RWPE2 (cell line): ENCODE results near the gene SLC26A3.

Experiments
- ATAC-seq: fragments of 200-7000 bp; cut with Tn5 transposase; 3 replicates; pipeline ENCODE4 v1.9.1; 2021; ENCODE audit warnings: low read depth
- DNase-seq: peaks from one replicate; pipeline ENCODE4 v3.0.0-alpha.2; 2020; ENCODE audit warnings: low spot score
- H3K27ac ChIP-seq: fragments of 450-650 bp; 2 replicates; pipeline ENCODE4 v1.5.1; 2017; ENCODE audit warnings: mild to moderate bottlenecking; ENCODE audit not compliant: poor library complexity, severe bottlenecking
- H3K27me3 ChIP-seq: fragments of 250-450 bp; sonication (Bioruptor Pico); 2 replicates; pipeline ENCODE4 v1.5.1; 2021; ENCODE audit warnings: mild to moderate bottlenecking, moderate library complexity; ENCODE audit not compliant: insufficient read depth, poor library complexity, severe bottlenecking
- H3K36me3 ChIP-seq: fragments of 250-450 bp; sonication (Bioruptor Pico); 2 replicates; pipeline ENCODE4 v1.5.1; 2020; ENCODE audit warnings: low read depth, mild to moderate bottlenecking, moderate library complexity
- H3K4me1 ChIP-seq: fragments of 250-450 bp; sonication (Bioruptor Pico); 2 replicates; pipeline ENCODE4 v1.5.1; 2021; ENCODE audit warnings: mild to moderate bottlenecking, moderate library complexity; ENCODE audit not compliant: insufficient read depth, poor library complexity, severe bottlenecking
- H3K4me3 ChIP-seq: fragments of 250-450 bp; sonication (Bioruptor Pico); 2 replicates; pipeline ENCODE4 v1.5.1; 2021; ENCODE audit warnings: mild to moderate bottlenecking, moderate library complexity; ENCODE audit not compliant: severe bottlenecking
- H3K9me3 ChIP-seq: fragments of 250-450 bp; sonication (Bioruptor Pico); 2 replicates; pipeline ENCODE4 v1.5.1; 2021; ENCODE audit warnings: mild to moderate bottlenecking, moderate library complexity; ENCODE audit not compliant: severe bottlenecking
- TF ChIP-seq, protein P1 (sequence below): fragments of 450-650 bp; IDR thresholded peaks from one replicate; pipeline ENCODE4 v1.5.1; 2017; ENCODE audit warnings: mild to moderate bottlenecking, moderate library complexity; ENCODE audit not compliant: poor library complexity, severe bottlenecking

The SLC26A3 gene

DNA sequence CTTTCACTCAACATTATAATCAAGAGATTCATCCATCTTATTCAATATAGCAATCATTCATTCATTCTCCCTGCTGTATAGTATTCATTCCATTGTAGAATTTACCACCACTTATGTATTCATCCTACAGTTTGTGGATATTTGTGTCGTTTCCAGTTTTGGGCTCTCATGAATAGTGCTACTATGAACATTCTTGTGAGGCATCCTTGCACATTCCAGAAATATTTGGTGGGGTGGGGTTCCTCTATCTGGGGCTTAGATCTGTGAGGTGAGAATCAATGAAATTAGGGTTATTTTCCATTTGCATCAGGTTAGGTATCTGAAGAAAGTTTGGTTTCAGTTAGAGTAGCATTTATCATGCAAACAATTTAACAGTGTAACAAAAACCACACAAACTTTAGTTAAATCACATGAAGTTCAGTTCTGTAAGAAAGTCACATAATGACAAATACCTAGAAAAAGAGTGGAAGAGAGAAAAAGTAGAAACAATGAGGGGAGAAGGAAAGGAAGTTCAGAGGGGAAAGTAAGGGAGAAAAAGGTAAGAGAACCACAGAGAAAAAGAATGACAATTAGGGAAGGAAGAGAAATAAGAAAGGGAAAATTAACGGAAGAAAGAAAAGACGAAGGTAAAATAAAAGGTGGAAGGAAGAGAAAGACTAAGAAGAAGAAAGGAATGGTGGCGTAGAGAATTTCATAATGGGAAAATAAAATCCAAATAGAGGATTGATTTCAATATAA is 84.4 kb downstream of the SLC26A3 start:
- H3K4me3 ChIP-seq = no peak overlapping the region
- H3K9me3 ChIP-seq = no peaks in the 10 kb centered on the region
- H3K27me3 ChIP-seq = no peaks in the 10 kb centered on the region
- ATAC-seq = no peak; the same call in 2 of the 3 replicates
- TF ChIP-seq, protein P1, sequence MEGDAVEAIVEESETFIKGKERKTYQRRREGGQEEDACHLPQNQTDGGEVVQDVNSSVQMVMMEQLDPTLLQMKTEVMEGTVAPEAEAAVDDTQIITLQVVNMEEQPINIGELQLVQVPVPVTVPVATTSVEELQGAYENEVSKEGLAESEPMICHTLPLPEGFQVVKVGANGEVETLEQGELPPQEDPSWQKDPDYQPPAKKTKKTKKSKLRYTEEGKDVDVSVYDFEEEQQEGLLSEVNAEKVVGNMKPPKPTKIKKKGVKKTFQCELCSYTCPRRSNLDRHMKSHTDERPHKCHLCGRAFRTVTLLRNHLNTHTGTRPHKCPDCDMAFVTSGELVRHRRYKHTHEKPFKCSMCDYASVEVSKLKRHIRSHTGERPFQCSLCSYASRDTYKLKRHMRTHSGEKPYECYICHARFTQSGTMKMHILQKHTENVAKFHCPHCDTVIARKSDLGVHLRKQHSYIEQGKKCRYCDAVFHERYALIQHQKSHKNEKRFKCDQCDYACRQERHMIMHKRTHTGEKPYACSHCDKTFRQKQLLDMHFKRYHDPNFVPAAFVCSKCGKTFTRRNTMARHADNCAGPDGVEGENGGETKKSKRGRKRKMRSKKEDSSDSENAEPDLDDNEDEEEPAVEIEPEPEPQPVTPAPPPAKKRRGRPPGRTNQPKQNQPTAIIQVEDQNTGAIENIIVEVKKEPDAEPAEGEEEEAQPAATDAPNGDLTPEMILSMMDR = no peak
- DNase-seq = no peak
- H3K36me3 ChIP-seq = no peaks in the 10 kb centered on the region
- H3K27ac ChIP-seq = no peak overlapping the region
- H3K4me1 ChIP-seq = no peaks in the 10 kb centered on the region

DNA sequence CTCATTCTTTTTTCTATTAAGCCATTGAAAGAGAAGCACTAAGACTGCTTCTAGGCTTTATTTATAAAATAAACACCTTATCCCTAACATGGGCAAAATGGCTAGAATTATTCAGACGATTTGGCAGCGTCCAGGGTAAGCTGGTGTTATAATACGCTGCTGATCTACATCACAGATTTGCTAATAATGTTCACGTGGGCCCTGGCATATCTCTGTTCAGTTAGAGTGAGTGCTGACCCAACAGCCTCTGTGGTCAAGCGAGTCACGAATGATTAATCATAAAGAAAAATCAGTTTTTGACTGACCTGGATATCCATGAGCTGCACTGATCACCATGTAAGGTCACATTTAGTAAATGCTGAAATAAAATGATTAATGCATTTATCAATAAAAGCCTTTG is 87.5 kb downstream of the SLC26A3 start:
- DNase-seq (no peak), ATAC-seq (peak; percentile 76)
- Histone ChIP-seq H3K4me1 (no peaks in the 10 kb centered on the region), H3K9me3 (no peaks in the 10 kb centered on the region), H3K27ac (no peak overlapping the region), H3K4me3 (no peak overlapping the region), H3K36me3 (no peaks in the 10 kb centered on the region), H3K27me3 (no peaks in the 10 kb centered on the region)
- TF ChIP-seq, protein P1 = no peak
